Stimulated activated naive B cell treated with anti-CD40 and anti-IgM and Interleukin-4, amounts not matched to agents 10 μg/mL and 1 μg/mL and 100 μg/mL, for 72 hours (primary cell): Measurements from ENCODE around the gene TBL2.
"Not testable (repeated sequence)": the region's sequence is repeated elsewhere in the genome, so short reads cannot be mapped to it uniquely, and the experiment has no call there.

Experiments
- ATAC-seq, 2 donors: fragments of 150-1000 bp; cut with Tn5 transposase; replicated peaks; 2 replicates each; pipeline ENCODE4 v1.10.0; 2021; ENCODE audit warnings: moderate library complexity in 1 of 2
- DNase-seq: peaks from one replicate; pipeline ENCODE4 v3.0.0; 2021
- H3K27ac Mint-ChIP-seq: one replicate; pipeline ENCODE4 v1.8.0; 2022; ENCODE audit warnings: mild to moderate bottlenecking, mixed read lengths
- H3K27me3 Mint-ChIP-seq, 2 donors: one replicate each; pipeline ENCODE4 v1.8.0; 2022; ENCODE audit warnings: mixed read lengths in 2 of 2
- H3K36me3 Mint-ChIP-seq, 2 donors: one replicate each; pipeline ENCODE4 v1.8.0; 2022; ENCODE audit warnings: mixed read lengths in 2 of 2, mild to moderate bottlenecking in 1 of 2
- H3K4me1 Mint-ChIP-seq, 2 donors: one replicate each; pipeline ENCODE4 v1.8.0; 2022; ENCODE audit warnings: mixed read lengths in 2 of 2, mild to moderate bottlenecking in 1 of 2
- H3K4me3 Mint-ChIP-seq, 2 donors: one replicate each; pipeline ENCODE4 v1.8.0; 2022; ENCODE audit warnings: mild to moderate bottlenecking in 2 of 2, mixed read lengths in 2 of 2, moderate library complexity in 1 of 2
- H3K9me3 Mint-ChIP-seq, 2 donors: one replicate each; pipeline ENCODE4 v1.8.0; 2022; ENCODE audit warnings: mixed read lengths in 2 of 2, mild to moderate bottlenecking in 1 of 2

The TBL2 gene

DNA sequence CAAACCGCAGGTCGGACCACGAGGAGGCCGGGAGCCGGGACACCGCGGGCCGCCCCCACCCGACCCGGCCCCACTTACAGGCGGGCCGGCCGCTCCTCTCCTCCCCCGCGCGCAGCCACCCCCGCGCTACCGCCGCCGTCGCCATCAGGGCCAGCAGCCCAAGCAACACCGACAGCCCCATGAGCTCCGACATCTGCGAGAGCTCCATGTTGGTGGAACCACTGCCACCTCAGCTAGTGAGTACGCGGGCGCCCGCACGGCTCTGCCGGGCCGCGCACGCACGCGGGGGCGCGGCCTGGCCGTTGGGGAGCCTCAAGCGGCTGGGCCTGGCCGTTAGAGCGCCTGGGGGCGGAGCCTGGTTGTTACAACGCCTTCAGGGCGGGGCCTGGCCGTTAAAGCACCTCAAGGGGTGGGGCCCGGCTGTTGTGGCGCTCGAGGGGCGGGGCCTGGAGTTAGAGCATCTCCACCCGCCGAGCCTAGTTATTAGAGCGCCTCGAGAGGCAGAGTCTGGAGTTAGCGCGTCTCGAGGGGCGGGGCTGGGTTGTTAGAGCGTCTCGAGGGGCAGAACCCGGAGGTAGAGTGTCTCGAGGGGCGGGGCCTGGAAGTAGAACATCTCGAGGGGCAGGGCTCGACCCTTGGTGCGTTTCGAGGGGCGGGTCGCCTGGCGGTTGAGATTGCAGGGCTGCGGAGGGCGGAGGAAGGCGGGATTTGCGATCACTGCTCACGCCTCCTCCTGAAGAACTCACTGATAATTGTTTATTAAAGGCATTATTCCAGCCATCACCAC lies at the start of gene TBL2:
TSS of gene TBL2 (minus strand) at position 238 of the 787 bp plus-strand sequence. CDS start at position 208, 30 bp downstream.
- H3K27ac Mint-ChIP-seq, result peak within 1 kb of the TSS; percentile 99
- peak; percentile 89 to 91 for ATAC-seq
- peak; percentile 97 for DNase-seq
- peaks cover 20 to 28% of the 10 kb centered on the region in 2 donors for H3K4me1 Mint-ChIP-seq
- peaks cover 10 to 19% of the 10 kb centered on the region in 2 donors for H3K36me3 Mint-ChIP-seq
- H3K27me3 Mint-ChIP-seq, result no peaks in the 10 kb centered on the region
- H3K9me3 Mint-ChIP-seq, result peaks cover 2 to 5% of the 10 kb centered on the region in 2 donors
- peak within 1 kb of the TSS; percentile 93 to 99 for H3K4me3 Mint-ChIP-seq

DNA sequence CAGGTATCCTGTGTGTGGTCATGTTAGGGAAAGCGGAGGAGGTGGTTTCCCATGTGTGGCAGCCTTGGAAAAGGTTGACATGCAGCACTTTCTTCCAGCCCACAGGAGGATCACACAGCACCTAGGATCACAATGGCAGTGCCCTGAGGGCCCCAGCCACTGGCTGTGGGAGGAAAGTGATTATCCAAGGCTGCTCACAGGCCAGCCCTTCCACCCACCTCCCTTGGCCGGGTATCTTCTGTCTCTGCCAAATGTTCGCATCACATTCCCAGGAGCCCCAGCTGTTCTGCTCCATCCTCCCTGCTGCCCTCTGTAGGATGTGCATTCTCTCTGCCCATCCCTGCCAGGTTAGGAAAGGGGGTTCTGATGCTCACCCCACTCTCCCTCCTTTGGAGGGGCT lies 48.4 kb upstream of the TBL2 start:
- Mint-ChIP-seq H3K27ac (no peak overlapping the region), H3K4me3 (no peak overlapping the region), H3K36me3 (no peaks in the 10 kb centered on the region), H3K9me3 (no peaks in the 10 kb centered on the region), H3K27me3 (peaks cover 49 to 88% of the 10 kb centered on the region in 2 donors), H3K4me1 (peaks cover 7 to 12% of the 10 kb centered on the region in 2 donors)
- DNase-seq, result no peak
- no peak for ATAC-seq

- no peaks in the 10 kb centered on the region for H3K9me3 Mint-ChIP-seq
- H3K27ac Mint-ChIP-seq, result no peak overlapping the region
- peaks cover 52 to 84% of the 10 kb centered on the region in 2 donors for H3K27me3 Mint-ChIP-seq
- H3K4me3 Mint-ChIP-seq, result no peak overlapping the region
- H3K36me3 Mint-ChIP-seq, result no peaks in the 10 kb centered on the region
- DNase-seq (no peak), ATAC-seq (no peak)
- peaks cover 7 to 12% of the 10 kb centered on the region in 2 donors for H3K4me1 Mint-ChIP-seq
These were observed 46.9 kb upstream of the TBL2 start for GRCh38 chr7:73625276-73625675.

DNA sequence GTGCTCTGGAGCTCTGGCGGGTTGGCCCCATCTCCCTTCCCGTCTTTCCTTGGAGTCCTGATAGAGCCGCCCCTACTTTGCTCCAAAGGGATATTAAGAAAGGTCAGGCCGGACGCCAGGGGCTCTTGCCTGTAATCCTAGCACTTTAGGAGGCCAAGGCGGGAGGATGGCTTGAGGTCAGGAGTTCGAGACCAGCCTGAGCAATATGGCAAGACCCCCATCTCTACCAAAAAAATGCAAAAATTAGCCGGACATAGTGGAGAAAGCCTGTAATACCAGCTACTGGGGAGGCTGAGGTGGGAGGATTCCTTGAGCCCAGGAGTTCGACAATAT lies 46.3 kb upstream of the TBL2 start:
- Mint-ChIP-seq H3K27ac (no peak overlapping the region), H3K4me3 (peak overlapping the region; percentile 52 to 59), H3K9me3 (no peaks in the 10 kb centered on the region), H3K4me1 (peaks cover 7 to 12% of the 10 kb centered on the region in 2 donors), H3K27me3 (peaks cover 59 to 82% of the 10 kb centered on the region in 2 donors), H3K36me3 (no peaks in the 10 kb centered on the region)
- DNase-seq (no peak), ATAC-seq (no peak)

DNA sequence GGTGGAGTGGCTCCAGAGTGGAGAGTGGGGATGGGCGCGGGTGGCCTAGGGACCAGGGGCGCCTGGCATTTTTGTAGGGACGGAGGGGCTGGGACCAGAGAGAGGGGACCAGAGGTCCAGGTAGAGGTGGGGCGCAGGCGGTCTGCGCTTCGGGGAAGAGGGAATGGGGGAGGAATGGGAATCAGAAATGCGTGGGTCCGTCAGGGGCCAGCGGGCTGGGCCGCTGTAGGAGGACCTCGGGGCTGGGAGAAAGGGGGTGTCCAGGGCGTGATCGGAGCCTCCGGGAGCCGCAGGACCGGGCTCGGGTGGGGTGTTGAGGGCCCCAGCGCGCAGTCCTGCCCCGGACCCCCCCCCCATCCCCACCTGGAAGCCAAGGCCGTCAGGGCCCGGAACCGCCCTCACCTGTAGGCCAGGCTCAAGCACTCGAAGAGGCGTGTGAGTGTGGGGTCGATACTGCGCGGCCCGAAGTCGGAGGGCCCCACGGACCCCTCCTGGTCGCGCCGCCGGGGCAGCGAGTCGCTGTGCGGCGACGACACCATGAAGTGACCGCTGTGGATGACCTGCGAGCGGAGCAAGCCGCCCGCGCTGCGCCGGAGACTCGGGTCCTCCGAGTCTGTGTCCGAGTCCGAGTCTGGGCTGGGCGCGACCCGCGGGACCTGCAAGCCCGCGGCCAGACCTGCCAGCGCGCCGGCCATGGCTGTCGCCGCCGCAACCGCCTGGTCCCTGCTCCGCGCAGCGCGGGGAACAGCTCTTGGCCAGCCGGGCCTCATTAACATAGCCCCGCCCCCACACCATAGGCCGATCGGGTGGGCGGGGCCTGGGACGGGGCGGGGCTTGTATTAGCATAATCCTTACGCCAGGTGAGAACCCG lies 45.7 kb upstream of the TBL2 start, which contains the start of gene MLXIPL:
TSS of gene MLXIPL (minus strand) at position 725 of the 871 bp plus-strand sequence. CDS start at position 695, 30 bp downstream.
- peak within 1 kb of the TSS; percentile 62 to 67 for H3K4me3 Mint-ChIP-seq
- DNase-seq (peak; percentile 34), ATAC-seq (peak; percentile 83 to 91)
- no peak within 1 kb of the TSS for H3K27ac Mint-ChIP-seq
- H3K9me3 Mint-ChIP-seq, result no peaks in the 10 kb centered on the region
- H3K4me1 Mint-ChIP-seq, result peaks cover 7 to 12% of the 10 kb centered on the region in 2 donors
- H3K36me3 Mint-ChIP-seq, result no peaks in the 10 kb centered on the region
- peaks cover 57 to 79% of the 10 kb centered on the region in 2 donors for H3K27me3 Mint-ChIP-seq

DNA sequence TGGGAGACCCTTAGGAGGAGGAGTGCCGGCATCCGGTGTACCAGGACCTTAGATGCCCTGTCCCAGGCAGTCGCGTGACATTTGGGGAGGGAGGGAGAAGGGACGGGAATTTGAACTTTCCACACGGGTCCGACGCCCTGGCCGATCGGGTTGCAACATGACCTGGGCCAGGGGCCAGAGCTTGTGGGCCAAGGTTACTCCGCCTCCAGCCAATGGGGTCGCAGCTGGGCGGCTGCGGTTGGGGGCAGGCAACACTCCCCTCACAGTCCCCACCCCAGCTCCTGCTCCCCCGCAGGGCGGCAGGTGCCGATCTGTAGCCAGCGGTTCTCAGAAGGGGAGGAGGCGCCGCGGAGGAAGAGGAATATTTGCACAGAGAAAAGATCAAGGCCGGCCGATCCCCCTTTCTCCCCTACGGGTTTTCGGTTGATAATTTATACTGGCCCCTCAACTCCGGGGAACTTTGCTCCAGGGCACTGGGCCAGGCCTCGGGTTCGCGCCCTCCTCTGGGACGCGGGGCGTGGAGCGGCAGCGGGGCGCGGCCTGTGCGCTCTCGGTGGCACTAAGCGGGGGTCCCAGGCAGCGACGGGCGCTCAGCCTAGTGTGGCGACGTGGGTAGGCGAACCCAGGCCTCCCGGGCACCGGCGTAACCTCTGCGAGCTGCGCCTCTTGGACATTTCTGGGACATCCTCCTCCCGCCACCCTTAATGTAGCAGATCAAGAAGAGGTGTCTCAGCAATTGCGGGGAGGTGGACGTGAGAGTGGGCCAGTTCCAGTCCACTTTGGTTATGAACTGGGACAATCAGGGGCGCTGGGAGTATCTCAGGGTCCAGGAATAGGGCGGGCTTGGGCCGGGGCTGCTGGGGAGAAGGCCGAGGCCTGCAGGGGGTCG lies 44.8 kb upstream of the TBL2 start:
- H3K36me3 Mint-ChIP-seq, result no peaks in the 10 kb centered on the region
- no peaks in the 10 kb centered on the region for H3K9me3 Mint-ChIP-seq
- H3K4me3 Mint-ChIP-seq, result peak overlapping the region; percentile 62 to 67
- H3K27ac Mint-ChIP-seq, result no peak overlapping the region
- peaks cover 7 to 12% of the 10 kb centered on the region in 2 donors for H3K4me1 Mint-ChIP-seq
- peaks cover 55 to 79% of the 10 kb centered on the region in 2 donors for H3K27me3 Mint-ChIP-seq
- ATAC-seq (peak in 1 of 2 donors; percentile 7), DNase-seq (no peak)

DNA sequence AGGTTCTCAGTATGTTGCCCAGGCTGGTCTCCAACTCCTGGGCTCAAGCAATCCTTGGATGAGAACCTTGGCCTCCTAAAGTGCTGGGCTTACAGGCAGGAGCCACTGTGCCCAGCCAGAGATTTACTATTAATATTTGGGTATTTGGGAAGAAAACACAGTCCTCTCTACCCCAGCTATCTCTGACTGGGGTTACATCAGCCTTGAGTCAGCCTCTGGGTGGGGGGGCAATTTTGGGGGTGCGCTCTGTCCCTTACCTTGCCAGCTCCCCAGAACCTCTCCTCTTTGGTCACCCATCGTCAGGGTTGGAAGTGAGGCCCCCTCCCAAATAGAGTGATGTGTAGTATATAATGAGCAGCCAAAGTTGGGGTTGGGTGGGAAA lies 44.1 kb upstream of the TBL2 start:
- no peak overlapping the region for H3K4me3 Mint-ChIP-seq
- DNase-seq, result no peak
- H3K27ac Mint-ChIP-seq, result no peak overlapping the region
- H3K27me3 Mint-ChIP-seq, result peaks cover 49 to 74% of the 10 kb centered on the region in 2 donors
- H3K36me3 Mint-ChIP-seq, result no peaks in the 10 kb centered on the region
- no peak for ATAC-seq
- no peaks in the 10 kb centered on the region for H3K9me3 Mint-ChIP-seq
- peaks cover 7 to 12% of the 10 kb centered on the region in 2 donors for H3K4me1 Mint-ChIP-seq

DNA sequence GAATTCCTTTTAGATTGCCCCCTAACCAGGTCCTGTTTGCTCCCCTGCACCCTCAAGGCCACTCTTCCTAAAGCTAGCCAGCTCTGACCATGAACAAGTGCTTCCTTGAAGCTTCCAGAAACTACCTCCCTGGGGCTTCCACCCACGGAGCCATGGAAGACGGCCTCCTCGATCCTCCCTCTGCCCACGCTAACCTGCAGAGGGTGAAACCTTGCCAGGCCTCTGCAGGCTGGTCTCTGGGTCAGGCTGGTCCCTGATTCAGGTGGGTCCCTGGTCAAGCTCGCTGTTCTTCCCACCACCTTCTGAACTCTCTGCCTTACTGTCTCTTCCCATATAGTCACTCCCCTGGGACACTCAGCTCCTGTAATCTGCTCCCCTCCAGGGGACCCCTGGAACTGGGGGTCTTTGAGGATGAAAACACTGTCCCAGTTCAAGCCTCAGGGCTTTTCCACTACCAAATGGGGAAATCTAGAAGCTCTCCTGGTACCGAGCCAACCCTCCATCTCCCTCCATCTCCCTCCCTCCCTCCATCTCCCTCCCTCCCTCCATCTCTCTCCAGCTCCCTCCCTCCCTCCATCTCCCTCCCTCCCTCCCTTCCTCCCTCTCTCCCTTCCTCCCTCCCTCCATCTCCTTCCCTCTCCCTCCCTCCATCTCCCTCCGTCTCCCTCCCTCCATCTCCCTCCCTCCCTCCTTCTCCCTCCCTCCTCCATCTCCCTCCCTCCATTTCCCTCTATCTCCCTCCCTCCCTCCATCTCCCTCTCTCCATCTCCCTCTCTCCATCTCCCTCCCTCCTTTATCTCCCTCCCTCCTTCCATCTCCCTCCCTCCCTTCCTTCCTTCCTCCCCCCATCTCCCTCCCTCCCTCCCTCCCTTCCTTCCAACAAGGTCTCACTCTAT lies 43.0 kb upstream of the TBL2 start:
- Mint-ChIP-seq H3K4me1 (peaks cover 7 to 12% of the 10 kb centered on the region in 2 donors), H3K27me3 (peaks cover 42 to 70% of the 10 kb centered on the region in 2 donors), H3K9me3 (no peaks in the 10 kb centered on the region), H3K36me3 (no peaks in the 10 kb centered on the region), H3K4me3 (no peak overlapping the region), H3K27ac (no peak overlapping the region)
- DNase-seq (no peak), ATAC-seq (no peak)

DNA sequence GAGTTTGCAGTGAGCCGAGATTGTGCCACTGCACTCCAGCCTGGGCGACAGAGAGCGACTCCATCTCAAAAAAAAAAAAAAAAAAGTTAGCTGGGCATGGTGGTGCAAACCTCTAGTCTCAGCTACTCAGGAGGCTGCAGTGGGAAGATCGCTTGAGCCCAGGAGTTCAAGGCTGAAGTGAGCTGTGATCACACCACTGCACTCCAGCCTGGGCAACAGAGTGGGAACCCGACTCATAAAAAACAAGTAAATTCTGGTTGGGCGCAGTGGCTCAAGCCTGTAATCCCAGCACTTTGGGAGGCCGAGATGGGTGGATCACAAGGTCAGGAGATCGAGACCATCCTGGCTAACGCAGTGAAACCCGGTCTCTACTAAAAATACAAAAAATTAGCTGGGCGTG lies 41.0 kb upstream of the TBL2 start:
- H3K9me3 Mint-ChIP-seq, ATAC-seq, H3K27ac Mint-ChIP-seq, H3K4me3 Mint-ChIP-seq, DNase-seq, H3K36me3 Mint-ChIP-seq: not testable (repeated sequence)
- Mint-ChIP-seq H3K27me3 (peaks cover 36 to 67% of the 10 kb centered on the region in 2 donors), H3K4me1 (peaks cover 7 to 12% of the 10 kb centered on the region in 2 donors)

DNA sequence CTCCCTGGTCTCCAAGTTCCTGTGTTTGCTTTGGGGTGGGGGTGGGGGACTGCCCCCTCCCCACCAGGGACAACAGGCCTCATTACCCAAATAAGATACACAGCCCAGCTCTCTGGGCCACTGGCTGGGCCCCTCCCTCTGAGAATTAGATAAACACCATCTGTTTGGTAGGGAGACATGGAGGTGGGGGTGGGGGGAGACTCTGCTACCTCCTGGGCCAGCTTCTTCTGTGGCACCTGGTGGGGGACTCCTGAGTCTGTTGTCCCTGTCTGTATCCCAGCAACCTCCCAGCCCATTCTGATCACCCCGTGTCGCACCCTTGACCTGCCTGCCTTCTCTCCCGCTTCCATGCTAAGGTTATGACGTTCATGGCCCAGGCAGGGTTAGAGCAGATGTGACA lies 40.2 kb upstream of the TBL2 start:
- Mint-ChIP-seq H3K4me1 (peaks cover 4 to 8% of the 10 kb centered on the region in 2 donors), H3K27ac (no peak overlapping the region), H3K9me3 (no peaks in the 10 kb centered on the region), H3K27me3 (peaks cover 42 to 67% of the 10 kb centered on the region in 2 donors), H3K36me3 (no peaks in the 10 kb centered on the region), H3K4me3 (no peak overlapping the region)
- DNase-seq, result no peak
- no peak for ATAC-seq

DNA sequence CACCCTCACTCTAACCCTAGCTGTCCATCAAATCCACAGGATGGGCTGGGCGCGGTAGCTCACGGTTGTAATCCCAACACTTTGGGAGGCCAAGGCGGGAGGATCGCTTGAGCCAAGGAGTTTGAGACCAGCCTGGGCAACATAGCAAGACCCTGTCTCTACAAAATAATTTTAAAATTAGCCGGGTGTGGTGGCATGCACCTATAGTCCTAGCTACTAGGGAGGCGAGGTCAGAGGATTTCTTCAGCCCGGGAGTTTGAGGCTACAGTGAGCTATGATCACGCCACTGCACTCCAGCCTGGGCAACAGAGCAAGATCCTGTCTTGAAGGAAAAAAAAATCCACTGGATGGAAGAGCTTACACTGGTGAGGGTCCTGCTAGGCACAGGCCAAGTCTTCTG lies 39.1 kb upstream of the TBL2 start:
- not testable (repeated sequence) for H3K4me1 Mint-ChIP-seq, DNase-seq, H3K27ac Mint-ChIP-seq, H3K4me3 Mint-ChIP-seq, H3K36me3 Mint-ChIP-seq, H3K9me3 Mint-ChIP-seq, ATAC-seq
- H3K27me3 Mint-ChIP-seq, result peaks cover 41 to 67% of the 10 kb centered on the region in 2 donors

DNA sequence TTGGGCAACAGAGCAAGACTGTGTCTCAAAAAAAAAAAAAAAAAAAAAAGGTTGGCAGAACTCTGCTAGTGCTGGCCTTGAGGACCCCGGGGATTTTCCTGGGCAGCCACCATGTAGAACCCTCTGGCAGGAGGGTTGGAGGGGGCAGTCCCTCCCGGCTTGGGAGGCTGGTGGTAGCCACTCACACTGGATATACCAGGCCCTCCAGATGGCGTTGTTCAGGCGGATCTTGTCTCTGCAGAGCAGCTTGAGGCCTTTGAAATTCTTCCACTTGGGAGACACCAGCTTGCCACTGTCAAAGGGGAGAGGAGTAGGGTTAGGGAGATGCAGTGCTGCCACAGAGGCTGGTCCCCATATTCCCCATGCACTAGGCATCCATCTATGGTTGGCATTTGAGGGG lies 37.5 kb upstream of the TBL2 start:
- peaks cover 38 to 60% of the 10 kb centered on the region in 2 donors for H3K27me3 Mint-ChIP-seq
- ATAC-seq, result no peak

DNA sequence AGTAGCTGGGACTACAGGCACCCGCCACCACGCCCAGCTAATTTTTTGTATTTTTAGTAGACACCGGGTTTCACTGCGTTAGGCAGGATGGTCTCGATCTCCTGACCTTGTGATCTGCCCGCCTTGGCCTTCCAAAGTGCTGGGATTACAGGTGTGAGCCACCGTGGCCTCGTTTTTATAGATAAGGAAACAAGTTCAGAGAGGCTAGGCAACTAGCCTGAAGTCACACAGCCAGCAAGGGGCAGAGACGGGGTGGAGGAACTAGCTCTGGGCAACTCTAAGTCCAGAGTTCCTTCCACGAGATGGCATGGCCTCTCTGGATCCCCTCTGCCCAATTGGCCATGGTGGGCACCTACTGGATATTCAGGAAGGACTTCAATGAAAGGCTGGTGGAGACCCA lies 36.6 kb upstream of the TBL2 start:
- not testable (repeated sequence) for H3K4me3 Mint-ChIP-seq
- H3K27me3 Mint-ChIP-seq, result peaks cover 42 to 70% of the 10 kb centered on the region in 2 donors

More for the DNA sequence above, 37.5 kb upstream of the TBL2 start:
- Mint-ChIP-seq H3K27ac (no peak overlapping the region), H3K9me3 (no peaks in the 10 kb centered on the region), H3K4me3 (no peak overlapping the region), H3K4me1 (peaks cover 3 to 5% of the 10 kb centered on the region in 2 donors), H3K36me3 (no peaks in the 10 kb centered on the region)
- DNase-seq, result no peak

More for the DNA sequence above, 36.6 kb upstream of the TBL2 start:
- not testable (repeated sequence) for H3K9me3 Mint-ChIP-seq, DNase-seq, H3K36me3 Mint-ChIP-seq, ATAC-seq, H3K27ac Mint-ChIP-seq, H3K4me1 Mint-ChIP-seq
